Activated naive CD8-positive, alpha-beta T cell treated with anti-CD3 and anti-CD28 coated beads for 36 hours (primary cell): Measurements from ENCODE around the gene INSYN2A. TPM values are rescaled to one million over a fixed set of nuclear protein-coding genes. Genes with fewer than 3 reads are reported as not detected.
A peak's percentile ranks its signal among the peaks of the same experiment; 100 is the strongest.

ENCODE experiments used
- DNase-seq: peaks from one replicate; pipeline ENCODE4 v3.0.0; 2021
- H3K27ac Mint-ChIP-seq: one replicate; pipeline ENCODE4 v1.8.0; 2022; ENCODE audit warnings: mild to moderate bottlenecking, moderate library complexity, mixed read lengths
- H3K27me3 Mint-ChIP-seq: one replicate; pipeline ENCODE4 v1.8.0; 2022; ENCODE audit warnings: mild to moderate bottlenecking, mixed read lengths
- H3K36me3 Mint-ChIP-seq: one replicate; pipeline ENCODE4 v1.8.0; 2021; ENCODE audit warnings: mild to moderate bottlenecking, mixed read lengths
- H3K4me1 Mint-ChIP-seq: one replicate; pipeline ENCODE4 v1.8.0; 2021; ENCODE audit warnings: mixed read lengths
- H3K4me3 Mint-ChIP-seq: one replicate; pipeline ENCODE4 v1.8.0; 2022; ENCODE audit warnings: mild to moderate bottlenecking, moderate library complexity, mixed read lengths
- H3K9me3 Mint-ChIP-seq: one replicate; pipeline ENCODE4 v1.8.0; 2022; ENCODE audit warnings: mixed read lengths
- total RNA-seq, 2 experiments: library from RNA; stranded (reverse); gene quantifications; one replicate each; pipeline ENCODE4 v1.2.3, GENCODE V29; 2021

INSYN2A gene, protein sequence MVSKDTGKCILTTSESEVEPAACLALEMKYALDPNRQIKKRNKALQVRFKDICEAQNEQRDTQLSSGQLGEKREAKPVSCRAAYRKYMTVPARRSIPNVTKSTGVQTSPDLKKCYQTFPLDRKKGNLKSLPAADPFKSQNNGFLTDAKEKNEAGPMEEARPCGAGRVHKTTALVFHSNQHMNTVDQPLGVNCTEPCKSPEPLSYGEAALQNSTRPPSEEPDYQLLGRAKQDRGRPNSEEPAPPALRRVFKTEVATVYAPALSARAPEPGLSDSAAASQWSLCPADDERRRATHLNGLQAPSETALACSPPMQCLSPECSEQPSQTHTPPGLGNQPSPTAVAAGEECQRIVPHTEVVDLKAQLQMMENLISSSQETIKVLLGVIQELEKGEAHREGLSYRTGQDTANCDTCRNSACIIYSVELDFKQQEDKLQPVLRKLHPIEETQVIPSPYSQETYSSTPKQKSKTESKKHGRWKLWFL
- not detected for total RNA-seq

DNA sequence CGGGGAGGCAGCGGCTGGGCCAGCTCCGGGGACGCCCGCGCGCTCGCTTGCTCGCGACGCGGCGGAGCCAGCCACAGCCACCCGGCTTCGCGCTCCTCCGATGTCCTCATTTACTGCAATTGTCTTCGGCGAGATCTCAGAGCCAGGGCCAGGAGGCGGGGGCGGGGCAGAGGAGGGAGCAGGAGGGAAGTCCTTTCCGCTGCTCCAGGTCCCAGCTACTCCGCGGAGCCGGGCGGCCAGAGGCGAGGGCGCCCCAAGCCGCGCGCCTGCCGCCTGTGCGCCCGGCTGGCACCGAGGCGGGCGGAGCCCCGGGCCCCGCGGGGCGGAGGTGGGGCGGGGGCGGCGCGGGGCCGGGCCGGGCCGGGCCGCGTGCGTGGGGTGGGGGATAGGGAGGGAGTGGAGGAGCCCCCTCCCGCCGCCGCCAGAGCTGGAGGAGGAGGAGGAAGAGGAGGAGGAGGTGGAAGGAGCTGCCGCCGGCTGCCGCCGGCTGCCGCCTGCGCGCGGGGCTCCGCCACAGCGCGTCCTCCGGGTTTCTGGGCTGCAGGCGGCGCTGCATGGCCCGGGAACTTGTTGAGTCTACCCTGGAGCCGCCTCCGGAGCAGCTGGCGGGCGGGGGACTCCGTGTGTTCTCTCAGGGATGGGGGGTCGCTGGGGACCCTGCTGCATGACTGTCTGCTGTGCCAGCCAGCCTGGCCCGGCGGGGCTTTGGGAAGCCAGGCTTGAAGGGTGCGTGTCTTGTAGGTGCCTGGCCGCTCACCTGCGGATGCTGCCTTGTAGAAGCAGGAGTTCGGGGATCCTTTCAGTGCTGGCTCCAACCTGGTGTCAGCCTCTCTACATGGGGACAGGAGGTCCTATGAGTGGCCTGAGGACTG is at the start of gene INSYN2A:
INSYN2A (minus strand) TSS at position 310 of the 872 bp plus-strand sequence. CDS start 20,196 bp downstream, outside the sequence.
- Mint-ChIP-seq H3K4me1 (peaks cover 2% of the 10 kb centered on the region), H3K9me3 (no peaks in the 10 kb centered on the region), H3K4me3 (peak within 1 kb of the TSS; percentile 40), H3K27ac (peak within 1 kb of the TSS; percentile 48), H3K36me3 (no peaks in the 10 kb centered on the region), H3K27me3 (peaks cover 39% of the 10 kb centered on the region)
- DNase-seq, result peak; percentile 2

DNA sequence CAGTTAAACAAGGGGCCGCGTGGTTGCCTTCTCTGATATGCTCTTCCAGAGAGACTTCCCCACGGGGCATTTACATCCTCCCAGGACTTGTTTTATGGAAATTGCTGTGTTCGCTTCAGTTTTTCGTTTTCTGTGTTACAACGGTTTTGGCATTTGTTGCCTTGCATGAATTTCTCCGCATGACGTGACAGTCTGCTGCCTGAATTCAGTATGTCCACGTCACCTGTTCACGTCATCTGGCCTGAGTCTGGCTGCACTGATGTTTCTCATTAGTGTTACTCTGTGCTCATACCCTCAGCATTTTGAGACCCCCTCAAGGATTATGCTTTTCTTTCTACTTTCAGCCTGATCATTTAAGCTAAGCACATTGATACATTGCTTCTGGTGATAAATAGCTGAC is 49.1 kb upstream of the INSYN2A start:
- Mint-ChIP-seq H3K4me1 (no peaks in the 10 kb centered on the region), H3K36me3 (no peaks in the 10 kb centered on the region), H3K4me3 (no peak overlapping the region), H3K27me3 (peaks cover 11% of the 10 kb centered on the region), H3K27ac (no peak overlapping the region), H3K9me3 (no peaks in the 10 kb centered on the region)
- DNase-seq, result no peak

DNA sequence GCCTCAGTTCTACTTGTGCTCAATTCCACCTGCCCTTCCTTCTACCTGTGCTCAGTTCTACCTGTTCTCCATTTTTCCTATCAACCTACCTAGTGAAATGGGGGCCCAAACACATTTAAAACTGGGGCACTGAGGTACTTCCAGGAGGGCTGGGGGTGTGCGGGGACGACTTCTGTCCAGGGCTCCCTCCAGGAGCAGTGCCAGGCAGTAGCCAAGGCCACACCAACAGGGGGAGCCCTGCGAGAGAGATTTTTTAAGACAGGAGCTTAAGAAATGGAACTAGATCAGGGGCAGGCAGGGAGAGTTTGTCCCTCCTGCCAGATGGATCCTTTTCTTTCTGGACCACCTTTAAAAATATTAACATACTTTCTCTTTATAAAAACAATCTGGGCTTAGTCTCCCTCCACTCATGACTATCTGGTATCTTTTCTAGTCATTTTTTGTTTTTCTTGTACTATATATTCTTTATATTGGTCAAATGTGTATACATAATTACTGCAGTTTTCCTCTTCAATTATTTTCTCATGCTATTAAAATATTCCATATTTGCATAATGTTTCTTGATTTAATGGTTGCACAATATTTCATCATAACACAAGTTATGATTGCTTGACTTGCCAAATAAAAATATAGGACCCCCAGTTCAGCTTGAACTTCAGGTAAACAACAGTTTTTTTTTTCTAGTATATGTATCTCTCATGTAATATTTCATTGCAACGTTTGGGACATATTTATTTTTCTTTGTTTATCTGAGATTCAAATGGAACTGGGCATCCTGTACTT is 47.3 kb upstream of the INSYN2A start:
- no peaks in the 10 kb centered on the region for H3K9me3 Mint-ChIP-seq
- no peak overlapping the region for H3K4me3 Mint-ChIP-seq
- no peaks in the 10 kb centered on the region for H3K36me3 Mint-ChIP-seq
- no peaks in the 10 kb centered on the region for H3K4me1 Mint-ChIP-seq
- no peak overlapping the region for H3K27ac Mint-ChIP-seq
- peaks cover 5% of the 10 kb centered on the region for H3K27me3 Mint-ChIP-seq
- peak; percentile 22 for DNase-seq

DNA sequence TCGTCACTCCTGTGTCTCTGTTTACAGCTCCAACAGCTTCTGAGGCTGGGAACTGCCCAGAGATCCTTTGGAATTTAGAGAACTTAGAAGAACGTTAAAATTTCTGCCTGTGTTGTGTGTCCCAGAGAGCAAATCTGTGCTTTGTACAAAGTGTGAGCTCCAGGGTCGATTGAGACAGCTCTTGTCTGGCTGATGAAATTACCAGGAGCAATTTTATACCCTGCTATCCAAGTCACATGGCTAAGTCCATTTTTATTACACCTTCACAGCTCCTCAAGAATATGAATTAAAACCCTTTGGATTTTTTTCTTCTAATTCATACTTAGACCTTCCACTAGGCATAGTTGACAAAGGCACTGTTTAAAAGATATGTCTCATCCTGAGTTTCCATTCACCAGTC is 46.5 kb upstream of the INSYN2A start:
- Mint-ChIP-seq H3K4me1 (no peaks in the 10 kb centered on the region), H3K27me3 (peaks cover 5% of the 10 kb centered on the region), H3K9me3 (no peaks in the 10 kb centered on the region), H3K36me3 (no peaks in the 10 kb centered on the region), H3K4me3 (no peak overlapping the region), H3K27ac (no peak overlapping the region)
- DNase-seq, result no peak

DNA sequence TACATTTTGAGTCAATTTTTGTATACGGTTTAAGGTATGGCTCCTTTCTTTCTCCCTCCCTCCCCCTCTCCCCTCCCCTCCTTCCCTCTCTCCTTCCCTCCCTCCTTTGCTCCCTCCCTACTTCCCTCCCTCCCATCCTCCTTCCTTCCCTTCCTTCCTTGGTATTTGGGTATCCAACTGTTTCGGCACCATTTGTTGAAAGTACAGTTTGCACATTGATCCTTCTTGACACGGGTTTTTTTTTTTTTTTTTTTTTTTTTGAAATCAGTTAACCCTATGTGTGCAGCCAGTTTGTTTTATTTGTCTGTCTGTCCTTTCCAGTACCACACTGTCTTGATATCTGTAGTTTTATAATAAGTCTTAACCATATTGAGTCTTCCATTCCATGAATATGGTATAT is 39.9 kb upstream of the INSYN2A start:
- no peak for DNase-seq
- Mint-ChIP-seq H3K4me3 (no peak overlapping the region), H3K9me3 (no peaks in the 10 kb centered on the region), H3K36me3 (no peaks in the 10 kb centered on the region), H3K4me1 (no peaks in the 10 kb centered on the region), H3K27ac (no peak overlapping the region), H3K27me3 (no peaks in the 10 kb centered on the region)

DNA sequence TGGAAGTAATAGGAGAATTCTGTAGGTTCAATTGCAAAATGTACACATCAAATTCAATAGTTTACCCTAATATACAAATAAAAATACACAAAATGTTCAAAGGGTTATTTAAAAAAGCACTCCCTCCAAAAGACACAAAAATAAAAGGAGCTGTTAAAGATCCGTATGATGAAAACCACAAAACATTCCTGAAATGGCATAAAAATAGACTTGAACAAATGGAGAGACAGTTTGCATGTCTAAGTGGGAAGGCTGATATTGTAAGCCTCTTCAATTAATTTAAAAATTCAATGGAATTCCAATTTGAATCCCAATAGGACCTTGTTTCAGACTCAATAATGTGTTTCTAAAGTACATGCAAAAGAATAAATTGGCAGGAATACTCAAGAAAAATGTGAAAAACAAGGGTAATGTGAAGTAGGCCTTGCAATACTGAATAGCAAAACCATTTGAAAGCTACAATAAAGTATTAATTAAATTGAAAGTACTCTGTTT is 38.0 kb upstream of the INSYN2A start:
- Mint-ChIP-seq H3K4me1 (no peaks in the 10 kb centered on the region), H3K36me3 (no peaks in the 10 kb centered on the region), H3K27ac (no peak overlapping the region), H3K9me3 (no peaks in the 10 kb centered on the region), H3K4me3 (no peak overlapping the region), H3K27me3 (no peaks in the 10 kb centered on the region)
- no peak for DNase-seq

DNA sequence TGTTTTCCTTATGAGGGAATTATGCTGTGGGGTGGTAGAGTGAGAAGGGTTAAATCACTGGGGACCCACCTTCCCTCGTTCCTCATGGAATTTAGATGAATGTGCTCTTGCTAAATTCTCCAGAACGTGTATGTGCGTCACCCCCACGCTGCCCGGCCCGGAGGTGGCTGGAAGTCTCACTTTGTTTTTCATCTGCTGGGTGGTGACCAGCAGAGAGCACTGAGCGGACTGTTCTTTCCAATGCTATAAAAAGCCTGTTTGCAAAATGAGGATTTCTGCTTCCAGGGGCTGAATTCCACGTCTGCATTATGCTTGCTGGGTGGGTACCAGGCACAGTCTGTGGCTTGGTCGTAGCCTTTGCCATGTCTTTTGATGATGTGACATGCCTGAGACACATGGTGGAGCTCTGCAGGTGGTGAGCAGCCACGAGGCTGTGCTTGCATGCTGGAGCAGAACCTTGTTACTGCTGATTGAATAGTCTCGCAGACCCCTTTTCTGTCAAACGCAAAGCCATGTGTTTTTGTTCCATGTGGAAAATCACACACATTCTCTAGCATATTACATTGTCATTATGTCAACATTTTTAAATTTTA is 31.9 kb upstream of the INSYN2A start:
- no peaks in the 10 kb centered on the region for H3K36me3 Mint-ChIP-seq

DNA sequence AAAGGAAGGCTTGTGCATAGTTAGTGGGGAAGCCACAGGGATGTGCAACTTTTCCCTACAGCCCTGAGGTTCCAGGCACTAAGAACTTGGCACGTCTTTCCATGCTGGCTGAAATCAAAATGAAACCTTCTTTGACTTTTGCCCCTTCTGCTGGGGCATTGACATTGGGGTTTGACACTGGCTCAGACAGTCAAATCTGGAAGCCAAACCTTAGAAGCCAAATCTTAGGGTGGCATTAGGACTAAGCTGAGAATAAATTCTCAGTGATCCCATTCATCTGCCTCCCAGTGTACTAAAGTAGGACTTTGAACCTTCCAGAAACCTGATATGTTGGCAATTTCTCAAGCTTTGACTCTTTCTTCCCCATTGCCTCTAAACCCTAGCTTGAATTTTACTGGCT is 31.3 kb upstream of the INSYN2A start:
- H3K4me3 Mint-ChIP-seq, result no peak overlapping the region
- H3K9me3 Mint-ChIP-seq, result no peaks in the 10 kb centered on the region
- no peak for DNase-seq
- H3K4me1 Mint-ChIP-seq, result no peaks in the 10 kb centered on the region
- H3K36me3 Mint-ChIP-seq, result no peaks in the 10 kb centered on the region
- H3K27me3 Mint-ChIP-seq, result no peaks in the 10 kb centered on the region
- H3K27ac Mint-ChIP-seq, result no peak overlapping the region

More for the DNA sequence above, 31.9 kb upstream of the INSYN2A start:
- H3K27me3 Mint-ChIP-seq, result no peaks in the 10 kb centered on the region
- H3K9me3 Mint-ChIP-seq, result no peaks in the 10 kb centered on the region
- no peaks in the 10 kb centered on the region for H3K4me1 Mint-ChIP-seq
- no peak overlapping the region for H3K27ac Mint-ChIP-seq
- no peak overlapping the region for H3K4me3 Mint-ChIP-seq
- DNase-seq, result no peak

DNA sequence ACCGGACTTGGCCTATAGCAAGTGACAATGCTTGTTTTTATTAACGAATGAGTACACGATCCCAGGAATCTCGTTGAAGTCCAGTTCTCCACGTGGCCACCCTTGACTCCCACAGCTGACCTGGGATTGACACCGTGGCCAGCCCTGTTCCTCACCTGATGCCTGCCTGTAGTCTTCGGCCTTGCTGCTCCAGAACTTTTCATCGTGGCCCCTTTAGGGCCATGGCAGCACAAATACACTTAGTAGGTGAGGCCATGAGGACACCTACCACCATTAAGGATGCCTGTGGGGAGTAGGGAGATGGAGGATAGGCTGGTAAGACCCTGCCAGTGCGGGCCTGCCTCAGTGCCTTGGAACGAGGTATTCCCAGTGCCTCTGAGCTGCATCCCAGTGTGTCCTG is 30.6 kb upstream of the INSYN2A start:
- Mint-ChIP-seq H3K4me1 (no peaks in the 10 kb centered on the region), H3K4me3 (no peak overlapping the region), H3K27ac (no peak overlapping the region), H3K27me3 (no peaks in the 10 kb centered on the region), H3K36me3 (no peaks in the 10 kb centered on the region), H3K9me3 (no peaks in the 10 kb centered on the region)
- DNase-seq, result no peak

DNA sequence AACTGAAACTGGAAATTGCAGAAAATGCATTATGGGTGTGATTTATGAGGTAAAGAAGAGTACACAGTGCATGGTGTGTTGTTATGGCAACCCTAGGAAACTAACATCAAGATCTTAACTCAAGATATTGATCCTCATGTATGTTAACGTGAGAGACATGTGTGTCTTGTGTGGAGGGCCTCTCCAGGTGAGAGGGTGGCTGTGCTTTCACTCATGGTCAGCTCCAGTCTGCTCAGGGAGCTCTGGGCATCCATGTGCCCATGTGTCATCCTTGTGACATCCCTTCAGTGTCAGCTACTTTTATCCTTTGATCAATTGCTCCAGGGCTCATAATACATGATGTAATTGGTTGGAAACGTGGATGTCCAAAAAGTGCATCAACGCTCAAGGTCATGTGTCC is 24.9 kb upstream of the INSYN2A start:
- H3K4me3 Mint-ChIP-seq, result no peak overlapping the region
- no peak for DNase-seq
- H3K27ac Mint-ChIP-seq, result no peak overlapping the region
- no peaks in the 10 kb centered on the region for H3K36me3 Mint-ChIP-seq
- H3K4me1 Mint-ChIP-seq, result no peaks in the 10 kb centered on the region
- no peaks in the 10 kb centered on the region for H3K27me3 Mint-ChIP-seq
- no peaks in the 10 kb centered on the region for H3K9me3 Mint-ChIP-seq

DNA sequence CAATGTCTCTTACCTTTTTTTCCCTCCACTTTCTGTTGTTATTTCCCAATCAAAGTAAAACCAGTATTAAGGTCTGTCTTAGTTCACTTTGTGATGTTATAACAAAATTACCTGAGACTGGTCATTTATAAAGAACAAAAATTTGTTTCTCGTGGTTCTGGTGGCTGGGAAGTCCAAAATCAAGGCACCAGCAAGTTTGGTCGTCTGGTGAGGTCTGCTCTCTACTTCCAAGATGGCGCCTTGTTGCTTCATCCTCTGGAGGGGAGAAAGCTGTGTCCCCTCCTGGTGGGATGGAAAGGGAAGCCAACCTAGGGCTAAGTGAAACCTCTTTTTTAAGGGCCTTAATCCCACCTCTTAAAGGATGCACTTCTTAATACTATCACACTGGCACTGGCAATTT is 22.3 kb upstream of the INSYN2A start:
- no peak for DNase-seq
- Mint-ChIP-seq H3K36me3 (no peaks in the 10 kb centered on the region), H3K4me1 (no peaks in the 10 kb centered on the region), H3K4me3 (no peak overlapping the region), H3K9me3 (no peaks in the 10 kb centered on the region), H3K27ac (no peak overlapping the region), H3K27me3 (no peaks in the 10 kb centered on the region)

DNA sequence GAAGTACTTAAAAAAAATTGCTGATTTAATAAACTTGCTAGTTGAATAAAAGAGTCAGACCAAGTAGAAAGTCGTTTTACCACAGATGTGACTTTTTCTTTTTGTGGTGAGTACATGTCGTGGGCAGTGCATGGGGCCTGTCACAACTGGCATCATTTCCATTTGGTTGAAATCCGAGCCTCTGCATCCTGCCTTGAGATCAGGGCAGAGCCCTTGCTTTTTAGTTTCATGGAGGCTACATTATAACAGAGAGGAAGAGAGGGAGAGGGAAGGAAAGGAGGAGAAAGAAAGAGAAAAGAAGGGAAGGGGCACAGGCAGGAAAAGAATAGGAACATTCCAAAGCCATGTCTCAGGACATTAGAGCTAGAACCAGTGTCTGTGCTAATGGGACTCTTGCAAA is 20.4 kb upstream of the INSYN2A start:
- Mint-ChIP-seq H3K4me1 (no peaks in the 10 kb centered on the region), H3K27me3 (no peaks in the 10 kb centered on the region), H3K9me3 (no peaks in the 10 kb centered on the region), H3K4me3 (no peak overlapping the region), H3K36me3 (no peaks in the 10 kb centered on the region), H3K27ac (no peak overlapping the region)
- DNase-seq, result no peak

DNA sequence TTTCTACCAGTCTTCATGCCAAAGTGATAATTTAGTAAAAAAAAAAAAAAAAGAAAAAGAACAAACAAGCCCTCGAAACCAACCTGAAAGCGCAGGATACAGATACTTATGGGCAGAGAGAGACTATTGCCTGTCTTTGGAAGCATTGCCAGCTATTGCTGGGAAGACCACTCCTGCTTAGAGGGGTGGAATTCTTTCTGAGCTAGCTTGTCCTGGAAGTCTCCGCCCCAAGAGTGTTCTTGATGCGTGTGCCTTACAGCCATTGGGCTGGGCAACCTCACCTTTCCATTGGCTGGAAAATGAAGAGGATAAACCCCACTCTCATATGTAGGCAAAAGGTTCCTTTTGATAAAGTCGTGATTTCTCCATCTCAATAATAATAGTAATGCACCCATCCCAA is 19.9 kb upstream of the INSYN2A start:
- no peaks in the 10 kb centered on the region for H3K27me3 Mint-ChIP-seq
- no peak for DNase-seq
- no peak overlapping the region for H3K4me3 Mint-ChIP-seq
- no peaks in the 10 kb centered on the region for H3K4me1 Mint-ChIP-seq
- no peak overlapping the region for H3K27ac Mint-ChIP-seq
- no peaks in the 10 kb centered on the region for H3K9me3 Mint-ChIP-seq
- no peaks in the 10 kb centered on the region for H3K36me3 Mint-ChIP-seq

DNA sequence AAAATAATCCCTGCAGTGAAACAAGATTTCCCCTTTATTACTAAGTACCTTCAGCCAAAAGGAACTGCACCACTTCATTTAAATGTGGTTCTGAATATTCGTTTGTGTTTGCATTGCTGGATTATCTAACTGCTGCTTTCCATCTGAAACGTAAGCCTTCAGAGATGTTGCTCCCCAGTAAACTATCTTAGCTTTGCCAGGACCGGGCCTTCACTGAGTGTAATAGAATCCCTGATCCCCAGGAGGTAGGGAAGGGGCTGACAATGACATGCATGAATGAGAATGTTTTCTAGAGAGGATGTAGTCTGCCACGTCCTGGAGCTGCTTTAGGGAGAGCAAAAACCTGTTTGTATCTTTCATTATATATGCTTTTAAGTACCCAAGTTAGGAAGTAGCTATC is 19.5 kb upstream of the INSYN2A start:
- DNase-seq, result no peak
- H3K27me3 Mint-ChIP-seq, result no peaks in the 10 kb centered on the region
- H3K4me1 Mint-ChIP-seq, result no peaks in the 10 kb centered on the region
- no peak overlapping the region for H3K4me3 Mint-ChIP-seq
- no peaks in the 10 kb centered on the region for H3K36me3 Mint-ChIP-seq
- H3K27ac Mint-ChIP-seq, result no peak overlapping the region
- H3K9me3 Mint-ChIP-seq, result no peaks in the 10 kb centered on the region
